Measurements from ENCODE around the gene C16orf90.

DNA sequence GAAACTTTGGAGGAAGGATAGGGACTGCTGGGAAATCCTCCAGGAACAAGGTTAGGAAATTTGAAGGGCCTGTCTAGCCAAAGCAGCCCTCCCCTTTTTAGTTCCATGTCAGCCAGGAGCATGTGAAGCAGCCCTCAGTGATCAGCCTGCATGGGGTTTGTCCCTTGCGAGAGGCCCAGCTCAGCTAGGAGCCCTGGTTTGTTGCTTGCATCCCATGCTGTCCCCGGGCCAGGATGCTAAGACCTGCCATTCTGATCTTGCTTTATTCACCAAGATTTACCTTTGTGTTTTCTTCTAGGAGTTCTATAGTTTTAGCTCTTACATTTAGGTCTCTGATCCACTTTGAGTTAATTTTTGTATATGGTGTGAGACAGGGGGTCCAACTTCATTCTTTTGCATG, 33.1 kb upstream of the C16orf90 start:
- TF ChIP-seq POLR2AphosphoS5 (IDR thresholded peaks at IDR 0.05; ENCODE audit: low read depth, low read length) (no peak), TAF1 (IDR thresholded peaks at IDR 0.05; ENCODE audit: borderline replicate concordance, insufficient read depth, low read length) (no peak), SIN3A (IDR thresholded peaks at IDR 0.05; ENCODE audit: borderline replicate concordance, insufficient read depth, low read length) (no peak), FOXP2 (optimal IDR thresholded peaks at IDR 0.05; ENCODE audit: borderline replicate concordance, extremely low read depth, extremely low read length, insufficient read depth) (no peak)

All from PFSK-1 (cell line).